ENCODE measurements around the gene SHB. TPM values are rescaled to one million over a fixed set of nuclear protein-coding genes. Genes with fewer than 3 reads are reported as not detected.

Gene SHB
- total RNA-seq, 1 experiment from 2014 or later, result 12.2 TPM

DNA sequence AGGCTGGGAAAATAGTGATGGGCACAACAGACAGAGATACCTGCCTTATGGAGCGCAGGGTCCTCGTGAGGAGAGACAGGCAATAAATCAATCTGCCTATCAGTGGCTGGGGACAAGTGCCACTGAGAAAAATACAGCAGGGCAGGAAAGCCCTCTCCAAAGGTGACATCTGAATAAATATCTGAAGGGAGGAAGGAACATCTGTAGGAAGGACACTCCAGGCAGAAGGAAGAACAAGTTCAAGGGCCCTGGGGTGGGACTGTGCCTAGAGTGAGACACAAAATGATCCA, 111.4 kb downstream of the SHB start:
- no peak overlapping the region for H3K4me3 Mint-ChIP-seq
- H3K9me3 Mint-ChIP-seq, result no peaks in the 10 kb centered on the region
- no peak overlapping the region; the same call in 1 of the 2 replicates for H3K27ac Mint-ChIP-seq
- TF ChIP-seq MAX (CRISPR knock-in tag; IDR thresholded peaks at IDR 0.05) (no peak), ZNF423 (CRISPR knock-in tag; IDR thresholded peaks at IDR 0.05) (no peak), RORB (CRISPR knock-in tag; IDR thresholded peaks at IDR 0.05) (no peak), ZNF121 (CRISPR knock-in tag; IDR thresholded peaks at IDR 0.05) (no peak), PREB (CRISPR knock-in tag; IDR thresholded peaks at IDR 0.05; ENCODE audit: borderline replicate concordance) (no peak), OVOL2 (CRISPR knock-in tag; IDR thresholded peaks at IDR 0.05; ENCODE audit: borderline replicate concordance) (no peak), ZBTB21 (CRISPR knock-in tag; IDR thresholded peaks at IDR 0.05; ENCODE audit: borderline replicate concordance) (no peak), ZNF532 (CRISPR knock-in tag; IDR thresholded peaks at IDR 0.05; ENCODE audit: borderline replicate concordance) (no peak), CREM (CRISPR knock-in tag; IDR thresholded peaks at IDR 0.05) (no peak), FOXP1 (CRISPR knock-in tag; IDR thresholded peaks at IDR 0.05; ENCODE audit: borderline replicate concordance) (no peak), NFE2L1 (CRISPR knock-in tag; IDR thresholded peaks at IDR 0.05) (no peak), ZNF232 (CRISPR knock-in tag; IDR thresholded peaks at IDR 0.05) (no peak)
- TF ChIP-seq, protein P1, sequence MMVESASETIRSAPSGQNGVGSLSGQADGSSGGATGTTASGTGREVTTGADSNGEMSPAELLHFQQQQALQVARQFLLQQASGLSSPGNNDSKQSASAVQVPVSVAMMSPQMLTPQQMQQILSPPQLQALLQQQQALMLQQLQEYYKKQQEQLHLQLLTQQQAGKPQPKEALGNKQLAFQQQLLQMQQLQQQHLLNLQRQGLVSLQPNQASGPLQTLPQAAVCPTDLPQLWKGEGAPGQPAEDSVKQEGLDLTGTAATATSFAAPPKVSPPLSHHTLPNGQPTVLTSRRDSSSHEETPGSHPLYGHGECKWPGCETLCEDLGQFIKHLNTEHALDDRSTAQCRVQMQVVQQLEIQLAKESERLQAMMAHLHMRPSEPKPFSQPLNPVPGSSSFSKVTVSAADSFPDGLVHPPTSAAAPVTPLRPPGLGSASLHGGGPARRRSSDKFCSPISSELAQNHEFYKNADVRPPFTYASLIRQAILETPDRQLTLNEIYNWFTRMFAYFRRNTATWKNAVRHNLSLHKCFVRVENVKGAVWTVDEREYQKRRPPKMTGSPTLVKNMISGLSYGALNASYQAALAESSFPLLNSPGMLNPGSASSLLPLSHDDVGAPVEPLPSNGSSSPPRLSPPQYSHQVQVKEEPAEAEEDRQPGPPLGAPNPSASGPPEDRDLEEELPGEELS (CRISPR knock-in tag; IDR thresholded peaks at IDR 0.05), result no peak
- TF ChIP-seq, protein P2, sequence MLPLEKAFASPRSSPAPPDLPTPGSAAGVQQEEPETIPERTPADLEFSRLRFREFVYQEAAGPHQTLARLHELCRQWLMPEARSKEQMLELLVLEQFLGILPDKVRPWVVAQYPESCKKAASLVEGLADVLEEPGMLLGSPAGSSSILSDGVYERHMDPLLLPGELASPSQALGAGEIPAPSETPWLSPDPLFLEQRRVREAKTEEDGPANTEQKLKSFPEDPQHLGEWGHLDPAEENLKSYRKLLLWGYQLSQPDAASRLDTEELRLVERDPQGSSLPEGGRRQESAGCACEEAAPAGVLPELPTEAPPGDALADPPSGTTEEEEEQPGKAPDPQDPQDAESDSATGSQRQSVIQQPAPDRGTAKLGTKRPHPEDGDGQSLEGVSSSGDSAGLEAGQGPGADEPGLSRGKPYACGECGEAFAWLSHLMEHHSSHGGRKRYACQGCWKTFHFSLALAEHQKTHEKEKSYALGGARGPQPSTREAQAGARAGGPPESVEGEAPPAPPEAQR (CRISPR knock-in tag; IDR thresholded peaks at IDR 0.05), result no peak
- TF ChIP-seq, protein P3, sequence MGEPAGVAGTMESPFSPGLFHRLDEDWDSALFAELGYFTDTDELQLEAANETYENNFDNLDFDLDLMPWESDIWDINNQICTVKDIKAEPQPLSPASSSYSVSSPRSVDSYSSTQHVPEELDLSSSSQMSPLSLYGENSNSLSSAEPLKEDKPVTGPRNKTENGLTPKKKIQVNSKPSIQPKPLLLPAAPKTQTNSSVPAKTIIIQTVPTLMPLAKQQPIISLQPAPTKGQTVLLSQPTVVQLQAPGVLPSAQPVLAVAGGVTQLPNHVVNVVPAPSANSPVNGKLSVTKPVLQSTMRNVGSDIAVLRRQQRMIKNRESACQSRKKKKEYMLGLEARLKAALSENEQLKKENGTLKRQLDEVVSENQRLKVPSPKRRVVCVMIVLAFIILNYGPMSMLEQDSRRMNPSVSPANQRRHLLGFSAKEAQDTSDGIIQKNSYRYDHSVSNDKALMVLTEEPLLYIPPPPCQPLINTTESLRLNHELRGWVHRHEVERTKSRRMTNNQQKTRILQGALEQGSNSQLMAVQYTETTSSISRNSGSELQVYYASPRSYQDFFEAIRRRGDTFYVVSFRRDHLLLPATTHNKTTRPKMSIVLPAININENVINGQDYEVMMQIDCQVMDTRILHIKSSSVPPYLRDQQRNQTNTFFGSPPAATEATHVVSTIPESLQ (CRISPR knock-in tag; IDR thresholded peaks at IDR 0.05), result no peak
- ATAC-seq, result no peak
- ChIA-PET POLR2A (no interaction called here), CTCF (no interaction called here)
- DNase-seq (ENCODE audit: low spot score), result no peak
- H3K27me3 Mint-ChIP-seq (ENCODE audit: low read depth), result no peaks in the 10 kb centered on the region
- peaks cover 8% of the 10 kb centered on the region for H3K36me3 Mint-ChIP-seq
- H3K4me1 Mint-ChIP-seq, result peaks cover 5% of the 10 kb centered on the region; the same call in 1 of the 2 replicates

Data from WTC11 (cell line).